NCI-H526 (cell line): ENCODE results near the gene PCDHA4.

Source experiments
- DNase-seq, 2 experiments: peaks; one replicate each; lab custom pipeline; 2025; lab: John Stamatoyannopoulos, UW

PCDHA4 gene

GRCh38 chr5:140855772-140856674, 49.2 kb downstream of the PCDHA4 start, which contains the start of gene PCDHA10:
Gene PCDHA10 (plus strand): TSS chr5:140855897. CDS start chr5:140856049, 152 bp downstream.
- DNase-seq, result peak; percentile 11 to 52

DNA sequence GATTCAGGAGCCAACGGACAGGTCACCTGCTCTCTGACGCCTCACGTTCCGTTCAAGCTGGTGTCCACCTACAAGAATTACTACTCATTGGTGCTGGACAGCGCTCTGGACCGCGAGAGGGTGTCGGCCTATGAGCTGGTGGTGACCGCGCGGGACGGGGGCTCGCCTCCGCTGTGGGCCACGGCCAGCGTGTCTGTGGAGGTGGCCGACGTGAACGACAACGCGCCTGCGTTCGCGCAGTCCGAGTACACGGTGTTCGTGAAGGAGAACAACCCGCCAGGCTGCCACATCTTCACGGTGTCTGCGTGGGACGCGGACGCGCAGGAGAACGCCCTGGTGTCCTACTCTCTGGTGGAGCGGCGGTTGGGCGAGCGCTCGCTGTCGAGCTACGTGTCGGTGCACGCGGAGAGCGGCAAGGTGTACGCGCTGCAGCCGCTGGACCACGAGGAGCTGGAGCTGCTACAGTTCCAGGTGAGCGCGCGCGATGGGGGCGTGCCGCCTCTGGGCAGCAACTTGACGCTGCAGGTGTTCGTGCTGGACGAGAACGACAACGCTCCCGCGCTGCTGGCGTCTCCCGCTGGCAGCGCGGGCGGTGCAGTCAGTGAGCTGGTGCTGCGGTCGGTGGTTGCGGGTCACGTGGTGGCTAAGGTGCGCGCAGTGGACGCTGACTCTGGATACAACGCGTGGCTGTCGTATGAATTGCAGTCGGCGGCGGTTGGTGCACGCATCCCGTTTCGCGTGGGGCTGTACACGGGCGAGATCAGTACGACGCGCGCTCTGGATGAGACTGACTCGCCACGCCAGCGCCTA, 50.5 kb downstream of the PCDHA4 start:
- DNase-seq, result no peak

DNA sequence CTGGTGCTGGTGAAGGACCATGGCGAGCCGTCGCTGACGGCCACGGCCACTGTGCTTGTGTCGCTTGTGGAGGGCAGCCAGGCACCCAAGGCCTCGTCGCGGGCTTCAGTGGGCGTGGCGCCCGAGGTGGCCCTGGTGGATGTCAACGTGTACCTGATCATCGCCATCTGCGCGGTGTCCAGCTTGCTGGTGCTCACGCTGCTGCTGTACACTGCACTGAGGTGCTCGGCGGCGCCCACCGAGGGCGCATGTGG, 51.0 kb downstream of the PCDHA4 start:
- no peak for DNase-seq

GRCh38 chr5:140862441-140863295, 55.8 kb downstream of the PCDHA4 start:
- no peak for DNase-seq
